Body of pancreas (tissue), 4 donors: ENCODE data around the gene YEATS4. TPM values are rescaled to one million over a fixed set of nuclear protein-coding genes. Genes with fewer than 3 reads are reported as not detected.

Experiments used
- ATAC-seq: fragments of 150-250 bp; one replicate; pipeline ENCODE4 v1.9.1; 2016
- DNase-seq, 4 donors: peaks; one replicate each; pipeline ENCODE4 v3.0.0-alpha.2; 2019
- H3K27ac ChIP-seq, 4 donors: fragments of 200-600 bp; sonication (generic); 1 replicate in 3 of 4; 2 replicates in 1 of 4; pipeline versions ENCODE4 v1.5.1 to v1.6.1; 2016 to 2019; ENCODE audit warnings: mild to moderate bottlenecking in 1 of 4, mixed read lengths in 1 of 4, moderate library complexity in 1 of 4
- H3K27me3 ChIP-seq, 2 donors: fragments of 200-600 bp; sonication (generic); one replicate each; pipeline ENCODE4 v1.6.0; 2016; ENCODE audit warnings: mild to moderate bottlenecking in 1 of 2
- H3K36me3 ChIP-seq, 2 donors: fragments of 200-600 bp; sonication (generic); replicated peaks in 1 of 2; 2 replicates each; pipeline ENCODE4 v1.5.1; 2016; ENCODE audit warnings: low read depth in 2 of 2; ENCODE audit not compliant: insufficient read depth in 1 of 2
- H3K4me1 ChIP-seq: fragments of 200-600 bp; sonication (generic); one replicate; pipeline ENCODE4 v1.6.0; 2016
- H3K4me3 ChIP-seq, 2 donors: fragments of 200-600 bp; sonication (generic); 1 replicate in 1 of 2; 2 replicates in 1 of 2; pipeline ENCODE4 v1.5.1; 2016 to 2019
- H3K9me3 ChIP-seq, 3 donors: fragments of 200-600 bp; sonication (generic); 1 replicate in 2 of 3; 2 replicates in 1 of 3; pipeline ENCODE4 v1.5.1; 2016
- POLR2A ChIP-seq, 3 donors: fragments of 450-650 bp; IDR thresholded peaks; one replicate each; pipeline ENCODE4 v1.6.1; 2016; ENCODE audit warnings: antibody characterized with exemption in 3 of 3, mild to moderate bottlenecking in 2 of 3
- WGBS, 2 donors: methylation state at CpG; one replicate each; pipeline ENCODE4 v1.1.5; 2017; 5-methylcytosine and 5-hydroxymethylcytosine counted together
- intact Hi-C: fragments of 100-400 bp; cut with DNase I; formaldehyde crosslinking; loops from one replicate; pipeline ENCODE4 v1.15.1; 2023
- total RNA-seq, 2 donors: library from RNA; depleted of rRNA; stranded (reverse); fragments of >200 nt; gene quantifications; one replicate each; pipeline ENCODE4 v1.1.0, GENCODE V29; 2016
- TF ChIP-seq, protein P1 (sequence below), 7 experiments: fragments of 450-650 bp in 4 of 7; fragments of 200-600 bp in 3 of 7; sonication (generic) in 3 of 7; IDR thresholded peaks; one replicate each; pipeline ENCODE4 v1.5.1; 2016 to 2019; ENCODE audit warnings: antibody characterized with exemption in 7 of 7

YEATS4 gene
- total RNA-seq, 2 donors from 2014 or later, result 14.3 to 15.8 TPM

DNA sequence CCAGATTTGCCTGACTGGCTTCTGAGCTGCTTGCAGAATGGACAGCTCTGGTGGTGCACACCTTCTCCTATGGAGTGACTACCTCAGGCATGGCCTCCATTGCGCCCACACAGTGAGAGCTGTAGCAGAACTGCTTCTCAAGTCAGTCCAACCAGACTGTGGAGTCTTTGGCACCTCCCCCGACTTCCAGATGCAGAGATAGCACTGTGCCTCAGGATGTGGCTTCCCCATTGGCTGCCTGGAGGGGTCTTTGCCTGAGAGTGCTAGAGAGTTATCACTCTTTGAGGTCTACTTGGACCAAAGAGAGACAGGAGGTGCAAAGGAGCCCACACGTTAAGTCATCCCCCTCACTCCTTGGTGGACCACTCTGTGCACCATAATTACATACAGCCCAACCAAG lies 65.9 kb downstream of the YEATS4 start:
- H3K27me3 ChIP-seq, result no peaks in the 10 kb centered on the region

DNA sequence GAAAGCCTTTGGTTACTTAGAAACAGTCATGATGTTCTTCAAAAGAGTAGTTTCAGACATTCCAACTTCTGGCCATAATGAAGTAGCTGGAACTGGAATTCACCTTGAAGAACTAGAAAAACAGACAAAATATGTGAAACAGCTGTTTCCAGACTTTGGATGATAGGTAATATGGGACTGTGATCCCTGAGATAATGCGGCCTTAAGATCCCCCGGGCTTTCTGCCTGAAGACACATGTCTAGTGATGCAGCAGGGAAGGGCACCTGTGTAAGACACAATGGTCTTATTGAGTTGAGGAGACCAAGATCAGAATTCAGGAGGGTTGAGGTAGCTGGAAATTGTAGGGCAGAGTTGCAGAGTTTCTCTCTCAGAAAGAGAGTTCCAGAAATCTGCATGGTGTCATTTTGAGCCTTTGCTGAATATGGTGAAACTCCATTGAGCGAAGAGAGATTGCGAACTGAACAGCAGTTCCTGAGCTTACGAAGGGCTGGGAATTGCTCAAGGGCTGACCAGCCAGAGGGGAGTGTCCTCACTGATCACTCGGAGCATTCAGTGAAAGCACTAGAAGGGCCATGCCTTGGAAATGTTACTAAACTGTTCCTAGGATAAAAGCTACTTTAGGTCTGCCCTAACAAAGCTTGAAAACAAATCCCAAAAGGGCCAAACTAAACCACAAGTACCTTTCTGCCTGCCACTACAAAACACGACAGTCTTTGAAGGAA lies 69.0 kb downstream of the YEATS4 start:
- no peak overlapping the region for H3K27ac ChIP-seq
- H3K4me1 ChIP-seq, result no peaks in the 10 kb centered on the region
- intact Hi-C loops, result no loop called here
- TF ChIP-seq POLR2A (IDR thresholded peaks at IDR 0.05), result no peak
- TF ChIP-seq, protein P1, sequence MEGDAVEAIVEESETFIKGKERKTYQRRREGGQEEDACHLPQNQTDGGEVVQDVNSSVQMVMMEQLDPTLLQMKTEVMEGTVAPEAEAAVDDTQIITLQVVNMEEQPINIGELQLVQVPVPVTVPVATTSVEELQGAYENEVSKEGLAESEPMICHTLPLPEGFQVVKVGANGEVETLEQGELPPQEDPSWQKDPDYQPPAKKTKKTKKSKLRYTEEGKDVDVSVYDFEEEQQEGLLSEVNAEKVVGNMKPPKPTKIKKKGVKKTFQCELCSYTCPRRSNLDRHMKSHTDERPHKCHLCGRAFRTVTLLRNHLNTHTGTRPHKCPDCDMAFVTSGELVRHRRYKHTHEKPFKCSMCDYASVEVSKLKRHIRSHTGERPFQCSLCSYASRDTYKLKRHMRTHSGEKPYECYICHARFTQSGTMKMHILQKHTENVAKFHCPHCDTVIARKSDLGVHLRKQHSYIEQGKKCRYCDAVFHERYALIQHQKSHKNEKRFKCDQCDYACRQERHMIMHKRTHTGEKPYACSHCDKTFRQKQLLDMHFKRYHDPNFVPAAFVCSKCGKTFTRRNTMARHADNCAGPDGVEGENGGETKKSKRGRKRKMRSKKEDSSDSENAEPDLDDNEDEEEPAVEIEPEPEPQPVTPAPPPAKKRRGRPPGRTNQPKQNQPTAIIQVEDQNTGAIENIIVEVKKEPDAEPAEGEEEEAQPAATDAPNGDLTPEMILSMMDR (IDR thresholded peaks at IDR 0.05), result no peak
- ATAC-seq (no peak), DNase-seq (no peak)
- H3K27me3 ChIP-seq, result no peaks in the 10 kb centered on the region
- no peaks in the 10 kb centered on the region for H3K9me3 ChIP-seq
- no peaks in the 10 kb centered on the region for H3K36me3 ChIP-seq
- no peak overlapping the region for H3K4me3 ChIP-seq
- 91% methylated on average over 7 of the region's 7 CpGs for WGBS, 2 donors

More for the DNA sequence above, 65.9 kb downstream of the YEATS4 start:
- no peak overlapping the region for H3K27ac ChIP-seq
- no peaks in the 10 kb centered on the region for H3K4me1 ChIP-seq
- intact Hi-C loops, result no loop called here
- no peaks in the 10 kb centered on the region for H3K36me3 ChIP-seq
- TF ChIP-seq, protein P1 (IDR thresholded peaks at IDR 0.05), result no peak
- no peak for TF ChIP-seq POLR2A (IDR thresholded peaks at IDR 0.05)
- DNase-seq (no peak), ATAC-seq (no peak)
- H3K9me3 ChIP-seq, result no peaks in the 10 kb centered on the region
- WGBS, 2 donors, result 83 to 90% methylated on average over 2 to 3 of the region's 3 CpGs
- H3K4me3 ChIP-seq, result no peak overlapping the region

DNA sequence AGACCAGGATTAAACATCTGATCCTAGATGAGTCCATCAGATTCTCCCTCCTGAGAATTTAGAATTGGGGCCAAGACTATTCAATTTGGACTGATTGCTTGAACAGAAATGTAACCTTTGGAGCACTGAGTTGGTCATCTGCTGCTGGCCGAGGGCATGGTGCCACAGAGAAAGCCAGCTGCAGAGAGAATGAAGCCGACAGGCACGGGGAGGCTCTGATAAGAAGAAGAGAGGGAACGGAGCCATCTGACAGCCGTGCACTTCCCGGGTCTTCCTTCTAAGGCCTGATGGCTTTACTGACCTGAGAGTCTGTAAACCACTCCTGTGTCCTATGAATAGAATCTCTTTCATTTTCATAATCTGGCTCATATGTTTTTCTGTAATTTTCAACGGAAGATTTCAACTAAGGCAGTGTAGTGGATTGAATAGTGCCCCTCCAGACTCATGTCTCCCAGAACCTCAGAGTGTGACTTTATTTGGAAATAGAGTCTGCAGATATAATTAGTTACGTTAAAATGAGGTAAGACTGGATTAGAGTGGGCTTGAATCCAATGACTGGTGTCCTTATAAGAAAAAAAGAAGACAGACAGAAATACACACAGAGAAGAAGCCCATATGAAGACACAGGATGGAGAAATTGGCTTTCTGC lies 71.5 kb downstream of the YEATS4 start:
- 67 to 71% methylated on average over 8 of the region's 8 CpGs for WGBS, 2 donors
- Histone ChIP-seq H3K27ac (no peak overlapping the region), H3K9me3 (no peaks in the 10 kb centered on the region), H3K36me3 (no peaks in the 10 kb centered on the region), H3K27me3 (no peaks in the 10 kb centered on the region), H3K4me1 (no peaks in the 10 kb centered on the region), H3K4me3 (no peak overlapping the region)
- ATAC-seq (no peak), DNase-seq (no peak)
- TF ChIP-seq, protein P1 (IDR thresholded peaks at IDR 0.05), result no peak
- no peak for TF ChIP-seq POLR2A (IDR thresholded peaks at IDR 0.05)
- intact Hi-C loops, result no loop called here

DNA sequence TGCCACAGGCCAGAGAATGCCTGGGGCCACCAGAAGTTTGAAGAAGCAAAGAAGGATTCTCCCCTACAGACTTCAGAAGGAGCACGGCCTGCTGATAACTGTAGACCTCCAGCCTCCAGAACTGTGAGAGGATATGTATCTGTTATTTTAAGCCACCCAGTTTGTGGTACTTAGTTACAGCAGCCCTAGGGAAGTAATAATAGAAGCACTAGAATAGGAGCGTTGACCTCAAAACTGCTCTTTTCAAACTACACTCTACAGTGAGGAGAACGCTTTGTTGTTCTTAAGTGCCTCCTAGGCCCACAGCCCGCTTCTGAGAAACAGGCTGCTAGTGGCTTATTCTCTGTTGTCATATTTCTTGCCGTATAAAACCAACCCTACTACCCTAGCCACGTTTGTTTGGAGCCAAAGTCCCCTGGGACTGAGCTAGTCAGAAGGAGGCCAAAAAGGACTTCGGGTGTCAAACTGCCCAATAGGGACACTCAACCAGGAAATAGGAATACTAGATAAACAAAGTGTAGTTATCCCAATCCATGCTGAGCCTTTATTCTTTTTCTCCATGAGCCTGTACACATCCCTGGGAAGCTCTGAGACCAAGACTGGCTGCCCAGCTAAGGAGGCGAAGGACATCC lies 72.2 kb downstream of the YEATS4 start:
- DNase-seq (no peak), ATAC-seq (no peak)
- Histone ChIP-seq H3K9me3 (no peaks in the 10 kb centered on the region), H3K36me3 (no peaks in the 10 kb centered on the region), H3K27ac (no peak overlapping the region), H3K27me3 (no peaks in the 10 kb centered on the region), H3K4me1 (no peaks in the 10 kb centered on the region), H3K4me3 (no peak overlapping the region)
- intact Hi-C loops, result no loop called here
- 80 to 84% methylated on average over 8 of the region's 8 CpGs for WGBS, 2 donors
- TF ChIP-seq POLR2A (IDR thresholded peaks at IDR 0.05), result no peak
- TF ChIP-seq, protein P1 (IDR thresholded peaks at IDR 0.05), result no peak
